ENCODE data around the gene ARHGEF26. TPM values are rescaled to one million over a fixed set of nuclear protein-coding genes. Genes with fewer than 3 reads are reported as not detected.
A peak's percentile ranks its signal among the peaks of the same experiment; 100 is the strongest.

Gene ARHGEF26
- total RNA-seq, 1 experiment from 2014 or later, result 14.1 TPM

DNA sequence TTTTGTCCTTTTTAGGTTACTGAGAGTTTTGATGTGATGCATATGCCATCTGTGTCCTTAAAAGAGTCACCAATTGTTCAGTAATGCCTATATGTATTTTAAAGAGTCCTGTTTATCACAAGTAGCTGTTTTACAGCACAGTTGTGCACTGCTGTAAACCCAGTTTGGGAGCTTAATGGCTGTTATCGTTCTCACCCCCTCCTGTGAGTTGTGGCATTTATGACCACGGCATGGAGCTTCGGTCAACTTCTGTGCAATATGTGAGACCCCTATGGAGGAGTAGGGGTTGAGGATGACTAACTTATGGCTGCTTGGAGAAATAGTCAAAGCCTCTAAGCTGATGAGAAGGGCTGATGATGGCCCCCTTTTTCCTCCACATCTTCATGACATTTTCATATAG, 67.2 kb downstream of the ARHGEF26 start:
- no peak overlapping the region for H3K27ac Mint-ChIP-seq
- H3K36me3 Mint-ChIP-seq, result peaks cover 6% of the 10 kb centered on the region
- DNase-seq (ENCODE audit: low spot score) (no peak), ATAC-seq (no peak)
- H3K9me3 Mint-ChIP-seq, result no peaks in the 10 kb centered on the region
- H3K4me3 Mint-ChIP-seq, result no peak overlapping the region
- H3K4me1 Mint-ChIP-seq, result peaks cover 4% of the 10 kb centered on the region
- ChIA-PET POLR2A (no interaction called here), CTCF (no interaction called here)
- no peaks in the 10 kb centered on the region for H3K27me3 Mint-ChIP-seq (ENCODE audit: low read depth)
- no peak for TF ChIP-seq RELA (CRISPR knock-in tag; IDR thresholded peaks at IDR 0.05; ENCODE audit: borderline replicate concordance)

DNA sequence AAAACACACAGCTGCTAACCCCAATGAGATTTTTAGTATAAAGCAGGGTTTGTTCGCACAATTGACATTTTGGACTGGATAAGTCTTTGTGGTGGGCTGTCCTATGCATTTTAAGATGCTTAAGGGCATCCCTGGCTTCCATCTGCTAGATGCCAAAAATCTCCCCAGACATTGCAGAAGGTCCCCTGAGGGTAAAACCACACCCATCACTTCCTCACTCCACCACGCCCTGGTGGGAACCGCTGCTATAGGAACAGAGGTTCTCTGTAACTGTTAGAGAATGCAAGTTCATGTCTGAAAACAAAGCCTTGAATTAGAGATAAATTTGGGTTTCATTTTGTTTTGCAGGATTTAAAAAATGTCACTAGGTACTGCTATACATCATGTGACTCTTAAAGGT, 67.7 kb downstream of the ARHGEF26 start:
- no peak overlapping the region for H3K27ac Mint-ChIP-seq
- CTCF ChIA-PET, result no interaction called here

GRCh38 chr3:154191520-154191919, 70.3 kb downstream of the ARHGEF26 start:
- CTCF ChIA-PET, result no interaction called here

More for the DNA sequence above, 67.7 kb downstream of the ARHGEF26 start:
- no peaks in the 10 kb centered on the region for H3K27me3 Mint-ChIP-seq (ENCODE audit: low read depth)
- H3K4me3 Mint-ChIP-seq, result no peak overlapping the region
- H3K36me3 Mint-ChIP-seq, result peaks cover 6% of the 10 kb centered on the region
- peaks cover 4% of the 10 kb centered on the region for H3K4me1 Mint-ChIP-seq
- TF ChIP-seq JAZF1 (CRISPR knock-in tag; IDR thresholded peaks at IDR 0.05), result no peak
- TF ChIP-seq ZNF512 (CRISPR knock-in tag; IDR thresholded peaks at IDR 0.05; ENCODE audit: borderline replicate concordance), result no peak
- TF ChIP-seq, protein P1, sequence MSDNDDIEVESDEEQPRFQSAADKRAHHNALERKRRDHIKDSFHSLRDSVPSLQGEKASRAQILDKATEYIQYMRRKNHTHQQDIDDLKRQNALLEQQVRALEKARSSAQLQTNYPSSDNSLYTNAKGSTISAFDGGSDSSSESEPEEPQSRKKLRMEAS (CRISPR knock-in tag; IDR thresholded peaks at IDR 0.05), result no peak
- TF ChIP-seq ATF2 (CRISPR knock-in tag; IDR thresholded peaks at IDR 0.05; ENCODE audit: borderline replicate concordance, low read depth), result no peak
- TF ChIP-seq, protein P2, sequence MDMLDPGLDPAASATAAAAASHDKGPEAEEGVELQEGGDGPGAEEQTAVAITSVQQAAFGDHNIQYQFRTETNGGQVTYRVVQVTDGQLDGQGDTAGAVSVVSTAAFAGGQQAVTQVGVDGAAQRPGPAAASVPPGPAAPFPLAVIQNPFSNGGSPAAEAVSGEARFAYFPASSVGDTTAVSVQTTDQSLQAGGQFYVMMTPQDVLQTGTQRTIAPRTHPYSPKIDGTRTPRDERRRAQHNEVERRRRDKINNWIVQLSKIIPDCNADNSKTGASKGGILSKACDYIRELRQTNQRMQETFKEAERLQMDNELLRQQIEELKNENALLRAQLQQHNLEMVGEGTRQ (CRISPR knock-in tag; IDR thresholded peaks at IDR 0.05), result no peak
- POLR2A ChIA-PET, result no interaction called here
- ATAC-seq, result no peak
- no peak for DNase-seq (ENCODE audit: low spot score)
- no peaks in the 10 kb centered on the region for H3K9me3 Mint-ChIP-seq

More at GRCh38 chr3:154191520-154191919, 70.3 kb downstream of the ARHGEF26 start:
- DNase-seq (ENCODE audit: low spot score) (no peak), ATAC-seq (no peak)
- no peaks in the 10 kb centered on the region for H3K9me3 Mint-ChIP-seq
- H3K4me3 Mint-ChIP-seq, result no peak overlapping the region
- TF ChIP-seq PRRX2 (CRISPR knock-in tag; IDR thresholded peaks at IDR 0.05) (no peak), FOXP4 (CRISPR knock-in tag; IDR thresholded peaks at IDR 0.05) (no peak), ESRRA (CRISPR knock-in tag; IDR thresholded peaks at IDR 0.05; ENCODE audit: borderline replicate concordance) (no peak), CDX4 (CRISPR knock-in tag; IDR thresholded peaks at IDR 0.05; ENCODE audit: borderline replicate concordance) (no peak), RORB (CRISPR knock-in tag; IDR thresholded peaks at IDR 0.05) (no peak), FOXJ3 (CRISPR knock-in tag; IDR thresholded peaks at IDR 0.05; ENCODE audit: borderline replicate concordance) (no peak)
- TF ChIP-seq, protein P3, sequence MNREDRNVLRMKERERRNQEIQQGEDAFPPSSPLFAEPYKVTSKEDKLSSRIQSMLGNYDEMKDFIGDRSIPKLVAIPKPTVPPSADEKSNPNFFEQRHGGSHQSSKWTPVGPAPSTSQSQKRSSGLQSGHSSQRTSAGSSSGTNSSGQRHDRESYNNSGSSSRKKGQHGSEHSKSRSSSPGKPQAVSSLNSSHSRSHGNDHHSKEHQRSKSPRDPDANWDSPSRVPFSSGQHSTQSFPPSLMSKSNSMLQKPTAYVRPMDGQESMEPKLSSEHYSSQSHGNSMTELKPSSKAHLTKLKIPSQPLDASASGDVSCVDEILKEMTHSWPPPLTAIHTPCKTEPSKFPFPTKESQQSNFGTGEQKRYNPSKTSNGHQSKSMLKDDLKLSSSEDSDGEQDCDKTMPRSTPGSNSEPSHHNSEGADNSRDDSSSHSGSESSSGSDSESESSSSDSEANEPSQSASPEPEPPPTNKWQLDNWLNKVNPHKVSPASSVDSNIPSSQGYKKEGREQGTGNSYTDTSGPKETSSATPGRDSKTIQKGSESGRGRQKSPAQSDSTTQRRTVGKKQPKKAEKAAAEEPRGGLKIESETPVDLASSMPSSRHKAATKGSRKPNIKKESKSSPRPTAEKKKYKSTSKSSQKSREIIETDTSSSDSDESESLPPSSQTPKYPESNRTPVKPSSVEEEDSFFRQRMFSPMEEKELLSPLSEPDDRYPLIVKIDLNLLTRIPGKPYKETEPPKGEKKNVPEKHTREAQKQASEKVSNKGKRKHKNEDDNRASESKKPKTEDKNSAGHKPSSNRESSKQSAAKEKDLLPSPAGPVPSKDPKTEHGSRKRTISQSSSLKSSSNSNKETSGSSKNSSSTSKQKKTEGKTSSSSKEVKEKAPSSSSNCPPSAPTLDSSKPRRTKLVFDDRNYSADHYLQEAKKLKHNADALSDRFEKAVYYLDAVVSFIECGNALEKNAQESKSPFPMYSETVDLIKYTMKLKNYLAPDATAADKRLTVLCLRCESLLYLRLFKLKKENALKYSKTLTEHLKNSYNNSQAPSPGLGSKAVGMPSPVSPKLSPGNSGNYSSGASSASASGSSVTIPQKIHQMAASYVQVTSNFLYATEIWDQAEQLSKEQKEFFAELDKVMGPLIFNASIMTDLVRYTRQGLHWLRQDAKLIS (CRISPR knock-in tag; IDR thresholded peaks at IDR 0.05; ENCODE audit: borderline replicate concordance), result no peak
- TF ChIP-seq, protein P4, sequence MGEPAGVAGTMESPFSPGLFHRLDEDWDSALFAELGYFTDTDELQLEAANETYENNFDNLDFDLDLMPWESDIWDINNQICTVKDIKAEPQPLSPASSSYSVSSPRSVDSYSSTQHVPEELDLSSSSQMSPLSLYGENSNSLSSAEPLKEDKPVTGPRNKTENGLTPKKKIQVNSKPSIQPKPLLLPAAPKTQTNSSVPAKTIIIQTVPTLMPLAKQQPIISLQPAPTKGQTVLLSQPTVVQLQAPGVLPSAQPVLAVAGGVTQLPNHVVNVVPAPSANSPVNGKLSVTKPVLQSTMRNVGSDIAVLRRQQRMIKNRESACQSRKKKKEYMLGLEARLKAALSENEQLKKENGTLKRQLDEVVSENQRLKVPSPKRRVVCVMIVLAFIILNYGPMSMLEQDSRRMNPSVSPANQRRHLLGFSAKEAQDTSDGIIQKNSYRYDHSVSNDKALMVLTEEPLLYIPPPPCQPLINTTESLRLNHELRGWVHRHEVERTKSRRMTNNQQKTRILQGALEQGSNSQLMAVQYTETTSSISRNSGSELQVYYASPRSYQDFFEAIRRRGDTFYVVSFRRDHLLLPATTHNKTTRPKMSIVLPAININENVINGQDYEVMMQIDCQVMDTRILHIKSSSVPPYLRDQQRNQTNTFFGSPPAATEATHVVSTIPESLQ (CRISPR knock-in tag; IDR thresholded peaks at IDR 0.05), result no peak
- POLR2A ChIA-PET, result no interaction called here
- peaks cover 18% of the 10 kb centered on the region for H3K36me3 Mint-ChIP-seq
- H3K4me1 Mint-ChIP-seq, result peaks cover 20% of the 10 kb centered on the region
- no peaks in the 10 kb centered on the region for H3K27me3 Mint-ChIP-seq (ENCODE audit: low read depth)
- peak overlapping the region; percentile 88 for H3K27ac Mint-ChIP-seq

Measured in WTC11 (cell line).